Cardiac fibroblast (primary cell): Measurements from ENCODE around the gene MSL1.

Experiments used
- DNase-seq, 2 donors: peaks; one replicate each; pipeline versions ENCODE4 v3.0.0 to v3.0.0-alpha.2; 2010; ENCODE audit warnings: low read depth in 2 of 2
- H3K4me3 ChIP-seq, 2 donors: replicated peaks in 1 of 2; 1 replicate in 1 of 2; 2 replicates in 1 of 2; pipeline ENCODE4 v1.5.1; 2011; ENCODE audit warnings: low read depth in 2 of 2, low read length in 2 of 2, mild to moderate bottlenecking in 2 of 2, moderate library complexity in 1 of 2
- TF ChIP-seq, protein P1 (sequence below): IDR thresholded peaks from one replicate; pipeline ENCODE4 v1.5.1; 2011; ENCODE audit warnings: low read depth, mild to moderate bottlenecking, low read length, inconsistent platforms

MSL1 gene

DNA sequence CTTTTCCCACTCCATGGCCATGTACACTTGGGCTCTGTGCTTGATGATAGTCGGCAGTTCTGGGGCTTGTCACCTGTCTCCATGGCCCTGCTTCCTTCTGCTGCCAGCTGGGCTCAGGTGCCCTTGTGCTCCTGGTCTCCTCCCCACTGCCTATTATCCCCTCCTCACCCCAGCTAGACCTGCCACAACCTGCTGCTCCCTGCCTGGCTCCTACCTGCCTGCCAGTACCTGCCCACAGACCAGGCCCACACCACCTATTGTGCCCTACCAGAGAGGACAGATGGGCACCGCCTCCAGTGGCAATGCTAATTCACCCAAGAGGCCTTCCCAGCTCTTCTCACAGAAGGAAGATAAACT lies 55.0 kb downstream of the MSL1 start:
- TF ChIP-seq, protein P1, sequence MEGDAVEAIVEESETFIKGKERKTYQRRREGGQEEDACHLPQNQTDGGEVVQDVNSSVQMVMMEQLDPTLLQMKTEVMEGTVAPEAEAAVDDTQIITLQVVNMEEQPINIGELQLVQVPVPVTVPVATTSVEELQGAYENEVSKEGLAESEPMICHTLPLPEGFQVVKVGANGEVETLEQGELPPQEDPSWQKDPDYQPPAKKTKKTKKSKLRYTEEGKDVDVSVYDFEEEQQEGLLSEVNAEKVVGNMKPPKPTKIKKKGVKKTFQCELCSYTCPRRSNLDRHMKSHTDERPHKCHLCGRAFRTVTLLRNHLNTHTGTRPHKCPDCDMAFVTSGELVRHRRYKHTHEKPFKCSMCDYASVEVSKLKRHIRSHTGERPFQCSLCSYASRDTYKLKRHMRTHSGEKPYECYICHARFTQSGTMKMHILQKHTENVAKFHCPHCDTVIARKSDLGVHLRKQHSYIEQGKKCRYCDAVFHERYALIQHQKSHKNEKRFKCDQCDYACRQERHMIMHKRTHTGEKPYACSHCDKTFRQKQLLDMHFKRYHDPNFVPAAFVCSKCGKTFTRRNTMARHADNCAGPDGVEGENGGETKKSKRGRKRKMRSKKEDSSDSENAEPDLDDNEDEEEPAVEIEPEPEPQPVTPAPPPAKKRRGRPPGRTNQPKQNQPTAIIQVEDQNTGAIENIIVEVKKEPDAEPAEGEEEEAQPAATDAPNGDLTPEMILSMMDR, result no peak
- H3K4me3 ChIP-seq, result no peak overlapping the region
- DNase-seq, result no peak

DNA sequence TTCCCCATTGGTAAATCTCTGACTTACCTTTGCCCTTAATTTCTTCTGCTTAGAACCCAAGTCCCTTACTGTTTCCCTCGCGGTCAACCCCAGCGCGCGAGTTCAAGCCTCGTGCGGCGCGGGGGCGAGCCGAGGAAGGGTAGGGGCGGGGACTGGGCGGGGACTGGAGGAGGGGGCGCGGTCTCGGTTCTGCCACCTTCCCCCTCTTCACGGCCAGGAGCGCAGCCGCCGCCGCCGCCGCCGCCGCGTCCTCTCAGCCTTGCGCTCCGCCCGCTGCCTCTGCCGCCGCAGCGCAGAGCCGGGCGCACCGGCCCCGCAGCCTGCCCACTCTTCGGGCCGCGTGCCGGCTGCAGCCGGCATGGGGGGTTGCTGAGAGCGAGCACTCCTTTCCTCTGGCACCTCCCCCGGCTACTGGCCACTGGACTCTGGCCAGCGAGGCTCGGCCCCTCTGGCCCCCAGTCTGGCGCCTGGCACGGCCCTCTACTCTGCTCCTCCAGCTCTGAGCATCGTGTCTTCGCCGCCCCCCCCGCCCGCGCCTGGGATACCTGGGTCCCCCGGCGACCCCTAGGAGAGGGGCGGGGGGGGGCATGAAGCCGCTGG lies 55.6 kb downstream of the MSL1 start, which contains the start of gene RAPGEFL1:
Gene RAPGEFL1, plus strand, starts transcription at position 196 of the 600 bp plus-strand sequence. Its CDS starts 392 bp downstream, at position 588.
- peak; percentile 60 to 77 for DNase-seq
- TF ChIP-seq, protein P1, result no peak
- peak within 1 kb of the TSS; percentile 46 to 47 for H3K4me3 ChIP-seq

DNA sequence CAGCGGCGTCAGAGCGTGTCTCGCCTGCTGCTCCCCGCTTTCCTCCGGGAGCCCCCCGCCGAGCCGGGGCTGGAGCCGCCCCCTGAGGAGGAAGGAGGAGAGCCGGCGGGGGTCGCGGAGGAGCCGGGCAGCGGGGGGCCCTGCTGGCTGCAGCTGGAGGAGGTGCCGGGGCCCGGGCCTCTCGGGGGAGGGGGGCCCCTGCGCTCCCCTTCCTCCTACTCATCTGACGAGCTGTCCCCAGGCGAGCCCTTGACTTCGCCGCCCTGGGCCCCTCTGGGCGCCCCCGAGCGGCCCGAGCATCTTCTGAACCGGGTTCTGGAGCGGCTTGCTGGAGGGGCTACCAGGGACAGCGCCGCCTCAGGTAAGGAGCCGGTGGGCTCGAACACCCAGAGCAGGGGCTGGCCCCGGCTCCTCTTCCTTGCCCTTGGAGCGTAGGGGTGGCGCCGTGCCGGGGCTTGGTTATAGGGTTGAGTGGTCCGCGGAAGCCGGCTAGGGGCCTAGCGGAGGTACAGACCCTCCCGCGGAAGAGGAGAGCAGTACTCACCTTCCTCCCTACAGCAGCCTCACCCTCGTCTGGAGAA lies 56.3 kb downstream of the MSL1 start:
- DNase-seq, result no peak
- TF ChIP-seq, protein P1, result no peak
- H3K4me3 ChIP-seq, result no peak overlapping the region

DNA sequence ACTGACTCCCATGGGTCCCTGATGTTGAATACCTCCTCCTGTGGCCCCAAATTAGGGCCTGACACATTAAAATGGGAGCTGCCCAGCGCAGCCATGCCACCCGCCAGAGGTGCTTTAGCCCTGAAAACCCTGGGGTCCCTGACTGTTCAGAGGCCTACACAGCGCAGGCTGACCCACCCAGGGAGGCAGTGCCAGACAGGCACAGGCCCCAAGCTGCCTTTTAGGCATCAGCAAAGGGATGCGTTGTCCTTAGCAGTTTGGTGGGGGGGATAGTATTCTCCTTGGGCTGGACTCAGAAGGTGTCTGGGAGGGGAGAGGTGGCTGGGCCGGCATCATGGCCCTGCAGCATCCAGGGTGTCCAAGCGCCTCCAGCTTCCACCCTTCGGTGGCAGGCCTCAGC lies 56.9 kb downstream of the MSL1 start:
- DNase-seq, result no peak
- H3K4me3 ChIP-seq, result no peak overlapping the region
- TF ChIP-seq, protein P1, result no peak

DNA sequence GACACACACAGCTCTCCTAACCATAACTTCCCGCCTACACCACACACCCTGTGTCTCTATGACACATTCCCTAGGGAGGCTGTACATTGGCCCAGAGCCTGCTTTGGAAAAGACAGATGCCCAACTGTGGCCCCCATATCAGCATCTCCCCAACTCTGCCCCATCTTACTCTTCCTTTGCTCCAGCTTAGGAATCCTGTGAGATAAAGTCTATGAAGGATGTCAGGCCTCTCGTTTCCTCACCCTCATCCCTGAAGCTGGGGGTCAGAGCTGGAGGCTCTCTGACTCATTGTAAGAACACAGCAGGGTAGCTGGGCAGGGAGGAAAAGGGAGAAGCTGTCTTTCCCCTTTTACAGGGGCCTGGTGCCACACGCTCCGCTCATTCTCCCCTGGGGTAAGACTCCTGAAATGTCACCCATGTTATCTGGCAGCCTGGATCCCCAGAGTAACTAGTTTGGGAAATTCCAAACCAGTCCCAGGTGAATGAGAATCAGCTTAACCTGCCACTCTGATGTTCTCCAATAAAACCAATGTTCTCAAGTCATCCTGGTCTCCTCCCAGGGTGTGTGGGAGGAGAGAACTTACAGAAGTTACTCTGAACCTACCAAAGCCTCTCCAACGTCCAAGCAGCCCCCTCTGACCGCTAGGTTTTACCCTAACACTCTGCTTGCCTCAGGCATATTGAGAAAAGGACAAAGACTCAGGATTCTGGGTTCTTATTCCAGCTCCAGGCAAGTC lies 58.3 kb downstream of the MSL1 start:
- TF ChIP-seq, protein P1, result no peak
- H3K4me3 ChIP-seq, result no peak overlapping the region
- peak; percentile 54 to 58 for DNase-seq

DNA sequence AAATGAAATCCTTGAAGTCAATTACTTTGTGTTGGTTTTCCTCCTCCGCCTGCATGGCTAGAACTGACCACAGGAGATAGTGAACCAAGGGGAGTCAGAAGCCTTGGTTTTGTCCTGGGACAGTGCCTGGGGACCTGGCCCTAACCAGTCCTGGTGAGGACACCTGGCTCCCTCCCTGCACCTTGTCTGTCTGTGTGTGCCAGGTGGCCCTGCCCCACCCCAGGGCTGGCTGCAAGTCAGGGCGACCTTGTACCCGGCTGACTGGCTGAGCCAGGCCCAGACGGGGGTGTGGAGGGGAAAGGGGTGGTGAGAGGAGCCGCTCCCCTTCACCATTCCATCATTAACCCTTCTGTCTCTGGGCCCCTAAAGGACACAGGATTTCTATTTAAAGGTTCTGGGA lies 58.9 kb downstream of the MSL1 start:
- TF ChIP-seq, protein P1, result no peak
- no peak for DNase-seq
- no peak overlapping the region for H3K4me3 ChIP-seq
